GM23248 (cell line): ENCODE measurements around the gene SCNN1B. TPM values are rescaled to one million over a fixed set of nuclear protein-coding genes. Genes with fewer than 3 reads are reported as not detected.
A peak's percentile ranks its signal among the peaks of the same experiment; 100 is the strongest.

ENCODE experiments used
- DNase-seq: peaks from one replicate; pipeline ENCODE4 v3.0.0-alpha.2; 2015
- H2AFZ ChIP-seq: fragments of 200-600 bp; sonication (generic); 2 replicates; pipeline ENCODE4 v1.6.1; 2016; ENCODE audit warnings: antibody characterized with exemption
- H3F3A ChIP-seq: fragments of 200-600 bp; sonication (generic); 2 replicates; pipeline ENCODE4 v1.6.1; 2016; ENCODE audit warnings: mild to moderate bottlenecking, antibody characterized with exemption, mixed run types; ENCODE audit not compliant: insufficient read depth
- H3K27ac ChIP-seq: fragments of 200-600 bp; sonication (generic); 2 replicates; pipeline ENCODE4 v1.5.1; 2016; ENCODE audit warnings: mild to moderate bottlenecking
- H3K27me3 ChIP-seq: fragments of 200-600 bp; sonication (generic); replicated peaks from 2 replicates; pipeline ENCODE4 v1.6.1; 2016; ENCODE audit warnings: mild to moderate bottlenecking; ENCODE audit not compliant: insufficient read depth
- H3K36me3 ChIP-seq: fragments of 200-600 bp; sonication (generic); 2 replicates; pipeline ENCODE4 v1.6.1; 2016; ENCODE audit warnings: low read depth, mild to moderate bottlenecking
- H3K4me1 ChIP-seq: fragments of 200-600 bp; sonication (generic); 2 replicates; pipeline ENCODE4 v1.6.1; 2016; ENCODE audit warnings: mild to moderate bottlenecking; ENCODE audit not compliant: insufficient read depth
- H3K4me2 ChIP-seq: fragments of 200-600 bp; sonication (generic); one replicate; pipeline ENCODE4 v1.6.1; 2016; ENCODE audit warnings: mild to moderate bottlenecking; ENCODE audit not compliant: unreplicated experiment
- H3K4me3 ChIP-seq: fragments of 200-600 bp; sonication (generic); 2 replicates; pipeline ENCODE4 v1.5.1; 2016; ENCODE audit warnings: mild to moderate bottlenecking
- H3K79me2 ChIP-seq: fragments of 200-600 bp; sonication (generic); 2 replicates; pipeline ENCODE4 v1.6.1; 2016; ENCODE audit warnings: mild to moderate bottlenecking; ENCODE audit not compliant: insufficient read depth
- H3K9ac ChIP-seq: fragments of 200-600 bp; sonication (generic); 2 replicates; pipeline ENCODE4 v1.6.1; 2016; ENCODE audit warnings: mild to moderate bottlenecking
- H3K9me2 ChIP-seq: fragments of 200-600 bp; sonication (generic); 2 replicates; pipeline ENCODE4 v1.6.1; 2016; ENCODE audit warnings: mixed run types, mild to moderate bottlenecking, moderate library complexity; ENCODE audit not compliant: insufficient read depth
- H3K9me3 ChIP-seq: fragments of 200-600 bp; sonication (generic); one replicate; pipeline ENCODE4 v1.6.1; 2017; ENCODE audit warnings: low read depth
- H4K20me1 ChIP-seq: fragments of 200-600 bp; sonication (generic); 2 replicates; pipeline ENCODE4 v1.6.0; 2016; ENCODE audit not compliant: insufficient read depth
- EZH2 ChIP-seq: fragments of 200-600 bp; sonication (generic); IDR thresholded peaks from 2 replicates; pipeline ENCODE4 v1.6.1; 2018; ENCODE audit warnings: antibody characterized with exemption, mild to moderate bottlenecking; ENCODE audit not compliant: insufficient read depth, poor library complexity, severe bottlenecking
- EZH2phosphoT487 ChIP-seq: fragments of 200-600 bp; sonication (generic); IDR thresholded peaks from 2 replicates; pipeline ENCODE4 v1.6.1; 2018; ENCODE audit warnings: antibody characterized with exemption, moderate library complexity, mild to moderate bottlenecking, low read depth; ENCODE audit not compliant: insufficient read depth
- WGBS, 2 experiments: methylation state at CpG; one replicate each; pipeline ENCODE4 v1.1.6; 2015 to 2017; ENCODE audit warnings: low lambda C conversion rate in 2 of 2, low coverage in 1 of 2; ENCODE audit errors: missing lambda C conversion rate in 2 of 2; 5-methylcytosine and 5-hydroxymethylcytosine counted together
- in situ Hi-C: fragments of 300-500 bp; cut with MboI; formaldehyde crosslinking; loops from 2 replicates; pipeline ENCODE4 v1.15.0; 2020
- polyA plus RNA-seq: library from polyadenylated mRNA; unstranded; fragments of >200 nt; fragmentation: Nextera tagmentation; extraction: Ambion mirVana; gene quantifications from 2 replicates; pipeline ENCODE4 v1.2.1, GENCODE V29; 2016
- total RNA-seq: library from RNA; depleted of rRNA; stranded (reverse); fragments of >200 nt; shearing (Covaris generic); gene quantifications from 2 replicates; pipeline ENCODE4 v1.2.3, GENCODE V29; 2014

Gene SCNN1B
- total and polyA plus RNA-seq, 2 experiments from 2014 or later = not detected

DNA sequence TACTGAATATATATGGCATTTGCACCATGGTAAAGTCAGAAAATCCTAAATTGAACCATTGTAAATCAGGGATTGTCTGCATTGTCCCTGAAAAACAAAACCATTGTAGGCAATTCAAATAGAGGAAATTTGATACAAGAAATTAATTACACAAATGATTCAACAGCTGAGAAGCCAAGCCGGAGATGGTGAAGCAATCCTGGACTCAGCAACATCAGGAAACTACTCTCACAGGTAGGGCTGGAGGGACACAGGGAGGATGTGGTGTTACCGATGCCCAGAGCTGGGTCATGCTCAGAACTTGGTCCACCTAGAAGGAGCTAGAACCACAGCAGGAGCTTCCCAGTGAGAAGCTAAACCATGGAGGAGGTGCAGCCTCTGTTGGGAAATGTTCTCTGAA lies 18.5 kb upstream of the SCNN1B start:
- no peaks in the 10 kb centered on the region for H4K20me1 ChIP-seq
- H3K4me3 ChIP-seq = no peak overlapping the region
- no peak for TF ChIP-seq EZH2phosphoT487
- TF ChIP-seq EZH2 = no peak
- DNase-seq = peak; percentile 4
- no peak overlapping the region for H3K9ac ChIP-seq
- 64 to 66% methylated on average over 2 of the region's 2 CpGs for WGBS, 2 experiments
- no peaks in the 10 kb centered on the region for H3K36me3 ChIP-seq
- no peaks in the 10 kb centered on the region for H3K9me2 ChIP-seq
- H2AFZ ChIP-seq = no peak overlapping the region
- no peak overlapping the region for H3K27ac ChIP-seq
- H3K9me3 ChIP-seq = no peaks in the 10 kb centered on the region
- peaks cover 4% of the 10 kb centered on the region; the same call in 1 of the 2 replicates for H3F3A ChIP-seq
- no peaks in the 10 kb centered on the region for H3K79me2 ChIP-seq
- no peak overlapping the region for H3K4me2 ChIP-seq
- no peaks in the 10 kb centered on the region for H3K27me3 ChIP-seq
- in situ Hi-C loops = no loop called here
- H3K4me1 ChIP-seq = peaks cover 12% of the 10 kb centered on the region; the same call in 1 of the 2 replicates

DNA sequence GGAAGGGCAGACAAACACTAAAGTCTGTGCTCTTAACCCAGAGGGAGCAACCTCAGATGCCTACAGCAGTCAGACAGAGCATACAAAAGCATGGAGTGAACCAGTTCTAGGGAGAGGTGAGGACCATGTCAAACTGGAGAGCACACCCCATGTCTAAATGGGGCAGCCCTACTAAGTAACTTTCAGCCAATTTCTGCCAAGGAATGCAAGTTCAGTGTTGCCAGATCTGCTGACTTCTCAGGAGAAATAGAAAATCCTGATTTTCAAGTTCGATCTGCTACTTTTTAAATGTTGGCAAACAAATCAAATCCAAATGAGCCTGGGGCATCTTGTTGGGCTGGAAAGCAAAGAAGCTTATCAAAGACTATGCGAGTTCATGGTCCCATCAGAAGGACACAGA lies 17.5 kb upstream of the SCNN1B start:
- in situ Hi-C loops = no loop called here
- peaks cover 4% of the 10 kb centered on the region; the same call in 1 of the 2 replicates for H3F3A ChIP-seq

DNA sequence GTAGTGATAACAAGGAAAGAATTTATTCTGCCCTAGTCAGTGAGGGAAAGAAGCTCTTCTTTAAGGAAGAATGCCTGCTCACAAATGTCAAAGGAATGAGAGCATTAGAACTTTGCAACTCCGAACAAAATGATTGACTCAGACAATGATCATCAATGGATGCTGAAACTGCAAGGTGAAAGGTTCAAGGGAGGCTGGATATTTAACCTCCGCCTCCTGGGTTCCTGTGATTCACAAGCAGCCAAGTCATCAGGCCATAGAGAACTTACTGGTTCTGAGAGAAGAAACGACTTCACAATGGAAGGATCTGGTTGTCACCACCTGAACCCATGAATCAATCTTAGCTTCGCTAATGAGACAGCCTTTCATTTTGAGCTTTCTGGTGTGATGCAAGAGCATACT lies 16.0 kb upstream of the SCNN1B start:
- peaks cover 5% of the 10 kb centered on the region; the same call in 1 of the 2 replicates for H3K4me1 ChIP-seq
- H3K36me3 ChIP-seq = no peaks in the 10 kb centered on the region
- WGBS, 2 experiments = 20 to 26% methylated on average over 4 of the region's 4 CpGs
- no peak overlapping the region for H3K4me3 ChIP-seq
- no peaks in the 10 kb centered on the region for H3K9me2 ChIP-seq
- H3K79me2 ChIP-seq = no peaks in the 10 kb centered on the region
- H2AFZ ChIP-seq = peak overlapping the region; percentile 9; the same call in 1 of the 2 replicates
- no peak for TF ChIP-seq EZH2
- TF ChIP-seq EZH2phosphoT487 = no peak
- H3F3A ChIP-seq = 0 out of 2 replicates have a peak, but pooled peaks cover 4% of the 10 kb centered on the region
- H4K20me1 ChIP-seq = no peaks in the 10 kb centered on the region
- H3K27me3 ChIP-seq = no peaks in the 10 kb centered on the region
- peak; percentile 84 for DNase-seq
- H3K9me3 ChIP-seq = no peaks in the 10 kb centered on the region
- H3K9ac ChIP-seq = no peak overlapping the region
- H3K4me2 ChIP-seq = peak overlapping the region; percentile 22
- in situ Hi-C loops = no loop called here
- peak overlapping the region; percentile 53 for H3K27ac ChIP-seq

More for the DNA sequence above, 17.5 kb upstream of the SCNN1B start:
- Histone ChIP-seq H3K27me3 (no peaks in the 10 kb centered on the region), H3K27ac (no peak overlapping the region), H3K36me3 (no peaks in the 10 kb centered on the region), H3K79me2 (no peaks in the 10 kb centered on the region), H3K4me2 (no peak overlapping the region), H2AFZ (no peak overlapping the region), H3K9me2 (no peaks in the 10 kb centered on the region), H3K9me3 (no peaks in the 10 kb centered on the region), H3K4me3 (no peak overlapping the region), H3K4me1 (peaks cover 12% of the 10 kb centered on the region; the same call in 1 of the 2 replicates), H4K20me1 (no peaks in the 10 kb centered on the region), H3K9ac (no peak overlapping the region)
- 85 to 93% methylated on average over 2 of the region's 2 CpGs for WGBS, 2 experiments
- TF ChIP-seq EZH2 (no peak), EZH2phosphoT487 (no peak)
- DNase-seq = no peak

DNA sequence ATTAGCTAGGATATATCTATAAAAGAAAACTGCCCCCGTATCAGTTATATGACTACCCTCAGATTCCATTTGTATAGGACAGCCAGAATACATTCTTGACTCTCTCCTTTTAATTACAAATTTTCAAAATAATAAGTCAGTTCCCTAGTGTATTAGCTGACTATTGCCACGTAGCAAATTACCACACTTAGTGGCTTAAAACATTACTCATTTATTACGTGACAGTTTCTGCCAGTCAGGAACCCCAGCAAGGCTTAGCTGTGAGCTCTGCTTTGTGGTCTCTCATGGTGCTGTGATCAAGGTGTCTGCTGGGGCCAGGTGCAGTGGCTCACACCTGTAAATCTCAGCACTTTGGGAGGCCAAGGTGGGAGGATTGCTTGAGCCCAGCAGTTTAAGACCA lies 13.9 kb upstream of the SCNN1B start:
- 56 to 64% methylated on average over 3 of the region's 3 CpGs for WGBS, 2 experiments
- no peaks in the 10 kb centered on the region for H3K36me3 ChIP-seq
- H3K9ac ChIP-seq = no peak overlapping the region
- no peaks in the 10 kb centered on the region for H3K27me3 ChIP-seq
- peaks cover 5% of the 10 kb centered on the region; the same call in 1 of the 2 replicates for H3K4me1 ChIP-seq
- in situ Hi-C loops = no loop called here
- H3K27ac ChIP-seq = no peak overlapping the region
- H3K4me3 ChIP-seq = no peak overlapping the region
- peak; percentile 10 for DNase-seq
- TF ChIP-seq EZH2 (no peak), EZH2phosphoT487 (no peak)
- H3K9me3 ChIP-seq = no peaks in the 10 kb centered on the region
- H3K9me2 ChIP-seq = no peaks in the 10 kb centered on the region
- H3F3A ChIP-seq = 0 out of 2 replicates have a peak, but pooled peaks cover 4% of the 10 kb centered on the region
- no peaks in the 10 kb centered on the region for H3K79me2 ChIP-seq
- no peak overlapping the region for H2AFZ ChIP-seq
- H3K4me2 ChIP-seq = no peak overlapping the region
- H4K20me1 ChIP-seq = no peaks in the 10 kb centered on the region
